WERI-Rb-1 (cell line): ENCODE data around the gene SESN3.
"Not testable (repeated sequence)": the region's sequence is repeated elsewhere in the genome, so short reads cannot be mapped to it uniquely, and the experiment has no call there.

Experiments
- DNase-seq: peaks from one replicate; pipeline ENCODE4 v3.0.0-alpha.2; 2020
- H3K27ac ChIP-seq: fragments of 250-450 bp; sonication (Bioruptor Pico); 2 replicates; pipeline ENCODE4 v1.5.1; 2020; ENCODE audit warnings: mild to moderate bottlenecking, moderate library complexity
- H3K27me3 ChIP-seq: fragments of 250-450 bp; sonication (Bioruptor Pico); 2 replicates; pipeline ENCODE4 v1.5.1; 2021; ENCODE audit warnings: mild to moderate bottlenecking, low read depth, moderate library complexity; ENCODE audit not compliant: insufficient read depth, severe bottlenecking
- H3K36me3 ChIP-seq: fragments of 250-450 bp; sonication (Bioruptor Pico); 2 replicates; pipeline ENCODE4 v1.5.1; 2020; ENCODE audit warnings: mild to moderate bottlenecking, moderate library complexity
- H3K4me3 ChIP-seq: 2 replicates; pipeline ENCODE4 v1.5.1; 2011; ENCODE audit warnings: low read depth, mild to moderate bottlenecking, control low read depth, low read length
- H3K9me3 ChIP-seq: fragments of 250-450 bp; sonication (Bioruptor Pico); 2 replicates; pipeline ENCODE4 v1.5.1; 2021; ENCODE audit warnings: mild to moderate bottlenecking, moderate library complexity; ENCODE audit not compliant: severe bottlenecking
- TF ChIP-seq, protein P1 (sequence below): IDR thresholded peaks from 2 replicates; pipeline ENCODE4 v1.5.1; 2011; ENCODE audit warnings: low read depth, mild to moderate bottlenecking, control low read depth, inconsistent platforms, low read length

Gene SESN3

DNA sequence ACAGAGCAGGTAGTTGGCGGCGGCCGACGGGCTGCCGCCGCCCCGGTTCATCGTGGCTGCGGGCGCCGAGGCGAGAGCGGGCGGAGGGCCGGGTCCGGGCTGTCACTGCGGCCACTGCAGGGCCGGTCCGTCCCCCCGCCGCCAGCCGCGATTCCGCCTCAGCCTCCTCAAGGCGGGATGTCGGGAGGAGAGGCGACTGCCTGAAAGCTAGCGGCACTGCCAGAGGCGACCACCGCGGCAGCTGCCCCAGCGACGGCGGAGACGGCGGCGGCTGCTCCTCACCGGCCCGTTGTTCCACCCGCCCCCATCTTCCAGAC is 234 bp downstream of the SESN3 start:
- Histone ChIP-seq H3K27me3 (no peaks in the 10 kb centered on the region), H3K27ac (peak overlapping the region; percentile 67), H3K36me3 (no peaks in the 10 kb centered on the region), H3K9me3 (no peaks in the 10 kb centered on the region), H3K4me3 (peak overlapping the region; percentile 96)
- TF ChIP-seq, protein P1, sequence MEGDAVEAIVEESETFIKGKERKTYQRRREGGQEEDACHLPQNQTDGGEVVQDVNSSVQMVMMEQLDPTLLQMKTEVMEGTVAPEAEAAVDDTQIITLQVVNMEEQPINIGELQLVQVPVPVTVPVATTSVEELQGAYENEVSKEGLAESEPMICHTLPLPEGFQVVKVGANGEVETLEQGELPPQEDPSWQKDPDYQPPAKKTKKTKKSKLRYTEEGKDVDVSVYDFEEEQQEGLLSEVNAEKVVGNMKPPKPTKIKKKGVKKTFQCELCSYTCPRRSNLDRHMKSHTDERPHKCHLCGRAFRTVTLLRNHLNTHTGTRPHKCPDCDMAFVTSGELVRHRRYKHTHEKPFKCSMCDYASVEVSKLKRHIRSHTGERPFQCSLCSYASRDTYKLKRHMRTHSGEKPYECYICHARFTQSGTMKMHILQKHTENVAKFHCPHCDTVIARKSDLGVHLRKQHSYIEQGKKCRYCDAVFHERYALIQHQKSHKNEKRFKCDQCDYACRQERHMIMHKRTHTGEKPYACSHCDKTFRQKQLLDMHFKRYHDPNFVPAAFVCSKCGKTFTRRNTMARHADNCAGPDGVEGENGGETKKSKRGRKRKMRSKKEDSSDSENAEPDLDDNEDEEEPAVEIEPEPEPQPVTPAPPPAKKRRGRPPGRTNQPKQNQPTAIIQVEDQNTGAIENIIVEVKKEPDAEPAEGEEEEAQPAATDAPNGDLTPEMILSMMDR: no peak
- DNase-seq: no peak

GRCh38 chr11:95229993-95230809 is 801 bp downstream of the SESN3 start:
- Histone ChIP-seq H3K27me3 (no peaks in the 10 kb centered on the region), H3K36me3 (no peaks in the 10 kb centered on the region), H3K27ac (peak overlapping the region; percentile 67), H3K4me3 (peak overlapping the region; percentile 96), H3K9me3 (no peaks in the 10 kb centered on the region)
- TF ChIP-seq, protein P1: no peak
- peak; percentile 35 for DNase-seq

- Histone ChIP-seq H3K36me3 (no peaks in the 10 kb centered on the region), H3K27ac (no peak overlapping the region), H3K27me3 (no peaks in the 10 kb centered on the region), H3K9me3 (no peaks in the 10 kb centered on the region), H3K4me3 (peak overlapping the region; percentile 96)
- no peak for DNase-seq
- TF ChIP-seq, protein P1: no peak
Observed at GRCh38 chr11:95229199-95229992, 1.6 kb downstream of the SESN3 start.

- Histone ChIP-seq H3K4me3 (no peak overlapping the region), H3K27me3 (no peaks in the 10 kb centered on the region), H3K36me3 (no peaks in the 10 kb centered on the region), H3K9me3 (no peaks in the 10 kb centered on the region), H3K27ac (peak overlapping the region; percentile 14; the same call in 1 of the 2 replicates)
- no peak for DNase-seq
- TF ChIP-seq, protein P1: no peak
Observed at GRCh38 chr11:95228081-95228749, 2.8 kb downstream of the SESN3 start.

GRCh38 chr11:95227060-95227459 is 3.9 kb downstream of the SESN3 start:
- H3K27ac ChIP-seq, H3K27me3 ChIP-seq, DNase-seq, H3K36me3 ChIP-seq, H3K4me3 ChIP-seq, H3K9me3 ChIP-seq: not testable (repeated sequence)

- Histone ChIP-seq H3K4me3 (no peak overlapping the region), H3K9me3 (no peaks in the 10 kb centered on the region), H3K27me3 (no peaks in the 10 kb centered on the region), H3K36me3 (no peaks in the 10 kb centered on the region), H3K27ac (no peak overlapping the region)
- no peak for DNase-seq
- TF ChIP-seq, protein P1: no peak
Observed at GRCh38 chr11:95222817-95223216, 8.2 kb downstream of the SESN3 start.
